Germinal center (tissue), 1 donor: ENCODE data around the gene KICS2.
A peak's percentile ranks its signal among the peaks of the same experiment; 100 is the strongest.
"Not testable (repeated sequence)": the region's sequence is repeated elsewhere in the genome, so short reads cannot be mapped to it uniquely, and the experiment has no call there.

ENCODE experiments used
- DNase-seq: peaks from one replicate; pipeline ENCODE4 v3.0.0; 2012; ENCODE audit warnings: mixed read lengths, low spot score

KICS2 gene

GRCh38 chr12:64222009-64222765, at the start of gene KICS2:
TSS of gene KICS2 (minus strand) at chr12:64222296. CDS start at chr12:64222237, 59 bp downstream.
- DNase-seq: peak; percentile 94

- DNase-seq: no peak
These were observed 48.3 kb upstream of the KICS2 start for GRCh38 chr12:64270411-64270810.

GRCh38 chr12:64269161-64269560, 47.1 kb upstream of the KICS2 start:
- DNase-seq: no peak

GRCh38 chr12:64268409-64268808, 46.3 kb upstream of the KICS2 start:
- DNase-seq: no peak

GRCh38 chr12:64265839-64266238, 43.7 kb upstream of the KICS2 start:
- no peak for DNase-seq

- no peak for DNase-seq
These were observed 39.7 kb upstream of the KICS2 start for GRCh38 chr12:64261813-64262212.

GRCh38 chr12:64258576-64258975, 36.5 kb upstream of the KICS2 start:
- DNase-seq: no peak

- peak; percentile 10 for DNase-seq
These were observed 34.2 kb upstream of the KICS2 start for GRCh38 chr12:64256166-64256800.

- no peak for DNase-seq
These were observed 33.2 kb upstream of the KICS2 start for GRCh38 chr12:64255249-64255648.

GRCh38 chr12:64253356-64253755, 31.3 kb upstream of the KICS2 start:
- DNase-seq: no peak

GRCh38 chr12:64252681-64253080, 30.6 kb upstream of the KICS2 start:
- no peak for DNase-seq

GRCh38 chr12:64243809-64244208, 21.7 kb upstream of the KICS2 start:
- DNase-seq: no peak

GRCh38 chr12:64240781-64241180, 18.7 kb upstream of the KICS2 start:
- DNase-seq: no peak

- no peak for DNase-seq
These were observed 15.3 kb upstream of the KICS2 start for GRCh38 chr12:64237382-64237781.

- no peak for DNase-seq
These were observed 14.5 kb upstream of the KICS2 start for GRCh38 chr12:64236549-64236948.

- no peak for DNase-seq
These were observed 10.1 kb upstream of the KICS2 start for GRCh38 chr12:64232196-64232595.

GRCh38 chr12:64229796-64230195, 7.7 kb upstream of the KICS2 start:
- DNase-seq: no peak

- no peak for DNase-seq
These were observed 7.1 kb upstream of the KICS2 start for GRCh38 chr12:64229240-64229639.

- DNase-seq: no peak
These were observed 3.5 kb upstream of the KICS2 start for GRCh38 chr12:64225626-64226025.

GRCh38 chr12:64221651-64222008, 466 bp downstream of the KICS2 start:
- DNase-seq: no peak

- no peak for DNase-seq
These were observed 2.0 kb downstream of the KICS2 start for GRCh38 chr12:64220046-64220445.

GRCh38 chr12:64219145-64219544, 3.0 kb downstream of the KICS2 start:
- no peak for DNase-seq

- DNase-seq: peak; percentile 5
These were observed 3.5 kb downstream of the KICS2 start for GRCh38 chr12:64218597-64218996.

GRCh38 chr12:64217643-64218042, 4.5 kb downstream of the KICS2 start:
- not testable (repeated sequence) for DNase-seq
